Heart right ventricle (tissue), 16 donors: ENCODE data around the gene PSTPIP2. TPM values are rescaled to one million over a fixed set of nuclear protein-coding genes. Genes with fewer than 3 reads are reported as not detected.
A peak's percentile ranks its signal among the peaks of the same experiment; 100 is the strongest.

ENCODE experiments used
- ATAC-seq, 8 donors: fragments of 200-7000 bp; cut with Tn5 transposase; one replicate each; pipeline ENCODE4 v1.9.1; 2020; ENCODE audit warnings: mild to moderate bottlenecking in 8 of 8, moderate library complexity in 8 of 8, moderate number of reproducible peaks in 1 of 8
- DNase-seq, 2 donors: peaks; one replicate each; pipeline ENCODE4 v3.0.0-alpha.2; 2020
- H3K27ac ChIP-seq, 10 donors: fragments of 200-600 bp; sonication (generic) in 2 of 10; one replicate each; pipeline versions ENCODE4 v1.5.0 to v1.8.0; 2020 to 2022; ENCODE audit warnings: mild to moderate bottlenecking in 3 of 10
- H3K27me3 ChIP-seq, 7 donors: fragments of 200-600 bp; one replicate each; pipeline ENCODE4 v1.8.0; 2021 to 2022; ENCODE audit warnings: mild to moderate bottlenecking in 2 of 7
- H3K36me3 ChIP-seq, 9 donors: fragments of 200-600 bp; sonication (generic) in 1 of 9; one replicate each; pipeline versions ENCODE4 v1.5.0 to v1.8.0; 2020 to 2022; ENCODE audit warnings: mild to moderate bottlenecking in 2 of 9
- H3K4me1 ChIP-seq, 9 donors: fragments of 200-600 bp; sonication (generic) in 1 of 9; one replicate each; pipeline versions ENCODE4 v1.5.0 to v1.8.0; 2020 to 2022; ENCODE audit warnings: mild to moderate bottlenecking in 4 of 9
- H3K4me3 ChIP-seq, 10 donors: fragments of 200-600 bp; sonication (generic) in 2 of 10; one replicate each; pipeline versions ENCODE4 v1.5.0 to v1.8.0; 2020 to 2022; ENCODE audit warnings: mild to moderate bottlenecking in 7 of 10, moderate library complexity in 2 of 10
- H3K9me3 ChIP-seq, 11 donors: fragments of 200-600 bp in 10 of 11; sonication (generic) in 2 of 11; one replicate each; pipeline versions ENCODE4 v1.5.0 to v1.8.0; 2013 to 2022; ENCODE audit warnings: mild to moderate bottlenecking in 2 of 11, control low read depth in 1 of 11, moderate library complexity in 1 of 11
- WGBS, 2 donors: extraction: QIAGEN DNeasy Blood & Tissue Kit; methylation state at CpG; one replicate each; pipeline ENCODE4 v1.1.7; 2013; ENCODE audit warnings: inconsistent platforms in 1 of 2; 5-methylcytosine and 5-hydroxymethylcytosine counted together
- intact Hi-C, 10 donors: fragments of 100-400 bp; cut with DNase I; formaldehyde crosslinking; loops; one replicate each; pipeline versions ENCODE4 v1.11.1 to v1.14.2; 2022
- polyA plus RNA-seq, 2 donors: library from polyadenylated mRNA; stranded (reverse); fragments of 200-250 nt; gene quantifications; one replicate each; pipeline ENCODE4 v1.2.3, GENCODE V29; 2013
- total RNA-seq, 10 donors: library from RNA; stranded (reverse); fragmentation: NEBNext Ultra II Directional in 3 of 10; extraction: Animal tissue kit (Norgen Biotek cat#: 25700) in 3 of 10; gene quantifications; one replicate each; pipeline versions ENCODE4 v1.2.1 to v1.2.4, GENCODE V29; 2021 to 2023
- TF ChIP-seq, protein P1 (sequence below), 9 donors: fragments of 200-600 bp; sonication (generic) in 2 of 9; IDR thresholded peaks; one replicate each; pipeline versions ENCODE4 v1.5.0 to v1.8.0; 2021 to 2022; ENCODE audit warnings: antibody characterized with exemption in 9 of 9, mild to moderate bottlenecking in 5 of 9, moderate library complexity in 1 of 9
- donor health status: Arrhythmogenic right ventricular cardiomyopathy.
- donor health status: ischemic (EF 13 %, LVEDD 7.1; RV severe dilation, severe dysfunction).
- donor health status: healthy with polysubstance abuse.
- donor health status: DM: no; HTN: yes; CAD: no.
- donor health status: DM: no; HTN: no; CAD: no.
- donor health status: ischemic (EF 25% LVEDD 6.9; RV normal size, moderate dysfunction).
- donor health status: ischemic (EF 25% LVEDD 5.7; RV mildly dilated, moderate dysfunction).
- donor health status: healthy.
- donor health status: DM: yes; HTN: yes; CAD: no.
- donor health status: Ischemic cardiomyopathy.
- donor health status: ischemic (EF 35%, LVEDD 5.7; RV mildly dilated, moderate dysfunction).
- donor health status: nonischemic (EF 11% LVEDD 7.7; RV severe dilation, severe dysfunction).
- donor health status: DM: yes; HTN: yes; CAD: no.
- donor health status: PGD.
- donor health status: ischemic (EF 29% LVEDD 5.4; RV normal size, mild dysfunction).
- donor health status: nonischemic (EF 23%, LVEDD 6.1; RV moderate dilation, normal function).

PSTPIP2 gene
- total and polyA plus RNA-seq, 12 donors = 0.49 to 6.7 (median 2.2) TPM

DNA sequence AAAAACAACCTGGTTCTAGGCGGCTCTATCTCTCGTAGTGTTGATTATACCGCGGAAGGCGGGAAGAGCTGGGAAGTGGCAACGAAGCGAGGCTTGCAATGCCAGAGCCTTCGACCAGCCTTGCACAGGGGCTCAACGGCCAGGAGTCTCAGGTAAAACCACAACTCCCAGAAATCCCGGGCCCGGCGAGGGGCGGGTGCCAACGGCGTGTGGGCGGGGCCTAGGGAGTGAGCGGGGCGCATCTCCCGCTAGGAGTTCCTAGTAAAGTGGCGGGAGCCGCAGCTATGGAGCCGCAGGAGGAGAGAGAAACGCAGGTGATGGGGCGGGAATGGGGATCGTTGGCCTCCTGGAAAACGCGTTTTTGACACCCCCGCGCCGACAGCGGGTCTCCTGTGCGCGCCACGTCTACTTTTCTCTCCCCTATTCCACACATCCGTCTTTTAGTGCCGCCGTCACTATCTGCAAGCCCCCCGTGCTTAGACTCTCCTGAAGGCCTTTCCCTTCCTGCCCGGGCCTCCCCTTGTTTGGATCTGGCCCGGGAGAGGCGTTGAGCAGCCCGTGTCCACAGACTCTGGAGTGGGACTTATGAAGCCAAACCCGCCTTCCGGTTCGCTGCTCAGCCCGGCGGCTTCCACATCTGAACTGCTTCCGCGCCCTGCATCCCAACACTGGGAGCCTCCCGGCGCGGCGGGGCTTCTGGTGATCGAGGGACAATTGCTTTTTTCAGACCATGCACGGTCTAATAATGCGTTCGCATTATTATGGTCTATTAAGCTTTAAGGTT lies 32.3 kb upstream of the PSTPIP2 start, which contains the start of gene HAUS1:
Gene HAUS1, plus strand, starts transcription at position 258 of the 784 bp plus-strand sequence. Its CDS starts 27 bp downstream, at position 285.
- no peaks in the 10 kb centered on the region for H3K27me3 ChIP-seq
- peaks cover 0 to 37% (median 0%) of the 10 kb centered on the region in 9 donors for H3K36me3 ChIP-seq
- no peaks in the 10 kb centered on the region for H3K9me3 ChIP-seq
- ATAC-seq (peak; percentile 91 to 99 (median 98)), DNase-seq (peak; percentile 93 to 94)
- intact Hi-C loops = no loop called here
- peak within 1 kb of the TSS; percentile 60 to 92 (median 80) for H3K4me3 ChIP-seq
- peak within 1 kb of the TSS; percentile 26 to 92 (median 84) for H3K27ac ChIP-seq
- TF ChIP-seq, protein P1, sequence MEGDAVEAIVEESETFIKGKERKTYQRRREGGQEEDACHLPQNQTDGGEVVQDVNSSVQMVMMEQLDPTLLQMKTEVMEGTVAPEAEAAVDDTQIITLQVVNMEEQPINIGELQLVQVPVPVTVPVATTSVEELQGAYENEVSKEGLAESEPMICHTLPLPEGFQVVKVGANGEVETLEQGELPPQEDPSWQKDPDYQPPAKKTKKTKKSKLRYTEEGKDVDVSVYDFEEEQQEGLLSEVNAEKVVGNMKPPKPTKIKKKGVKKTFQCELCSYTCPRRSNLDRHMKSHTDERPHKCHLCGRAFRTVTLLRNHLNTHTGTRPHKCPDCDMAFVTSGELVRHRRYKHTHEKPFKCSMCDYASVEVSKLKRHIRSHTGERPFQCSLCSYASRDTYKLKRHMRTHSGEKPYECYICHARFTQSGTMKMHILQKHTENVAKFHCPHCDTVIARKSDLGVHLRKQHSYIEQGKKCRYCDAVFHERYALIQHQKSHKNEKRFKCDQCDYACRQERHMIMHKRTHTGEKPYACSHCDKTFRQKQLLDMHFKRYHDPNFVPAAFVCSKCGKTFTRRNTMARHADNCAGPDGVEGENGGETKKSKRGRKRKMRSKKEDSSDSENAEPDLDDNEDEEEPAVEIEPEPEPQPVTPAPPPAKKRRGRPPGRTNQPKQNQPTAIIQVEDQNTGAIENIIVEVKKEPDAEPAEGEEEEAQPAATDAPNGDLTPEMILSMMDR (IDR thresholded peaks at IDR 0.05) = no peak
- WGBS, 2 donors = 0% methylated on average over 53 to 57 of the region's 57 CpGs
- H3K4me1 ChIP-seq = peaks cover 0 to 20% (median 7%) of the 10 kb centered on the region in 9 donors

DNA sequence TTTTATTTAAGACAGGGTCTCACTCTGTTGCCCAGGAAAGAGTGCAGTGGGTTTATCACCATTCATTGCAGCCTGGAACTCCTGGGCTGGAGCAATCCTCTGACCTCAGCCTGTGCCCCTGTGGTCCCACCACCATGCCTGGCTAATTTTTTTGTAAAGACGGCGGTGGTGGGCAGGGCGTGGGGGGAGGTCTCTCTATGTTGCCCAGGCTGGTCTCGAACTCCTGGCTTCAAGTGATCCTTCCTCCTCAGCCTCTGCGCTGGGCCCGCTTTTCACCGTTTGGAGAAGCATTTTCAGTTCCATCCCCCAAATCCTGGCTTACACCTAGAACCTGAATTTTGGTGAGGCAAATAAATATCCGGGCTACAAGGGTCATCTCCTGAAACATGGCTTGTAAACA lies 27.4 kb upstream of the PSTPIP2 start:
- ATAC-seq = no peak
- Histone ChIP-seq H3K4me1 (peaks cover 0 to 43% (median 34%) of the 10 kb centered on the region in 9 donors), H3K27ac (no peak overlapping the region), H3K36me3 (peaks cover 0 to 18% (median 1%) of the 10 kb centered on the region in 9 donors), H3K9me3 (no peaks in the 10 kb centered on the region), H3K4me3 (no peak overlapping the region), H3K27me3 (no peaks in the 10 kb centered on the region)
- TF ChIP-seq, protein P1 (IDR thresholded peaks at IDR 0.05) = no peak
- DNase-seq = no peak
- intact Hi-C loops = no loop called here
- WGBS, 2 donors = 97% methylated on average over 8 of the region's 8 CpGs

DNA sequence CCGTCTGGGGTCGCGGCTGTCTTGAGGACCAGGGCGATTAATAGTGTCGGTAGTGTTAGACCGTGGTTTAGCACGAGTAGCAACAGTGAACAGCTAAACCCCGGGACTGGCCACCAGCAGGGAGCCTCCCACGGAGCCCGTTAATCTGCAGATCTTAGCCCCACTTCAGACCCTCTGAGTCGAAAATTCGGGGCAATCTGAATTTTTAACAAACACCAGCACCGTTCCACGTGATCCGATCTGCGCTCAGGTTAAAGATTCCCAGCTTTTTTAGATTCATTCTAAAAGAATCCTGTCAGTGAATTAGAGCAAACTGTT lies 26.5 kb upstream of the PSTPIP2 start:
- WGBS, 2 donors = 10 to 12% methylated on average over 16 of the region's 16 CpGs
- Histone ChIP-seq H3K9me3 (no peaks in the 10 kb centered on the region), H3K4me3 (peak overlapping the region; percentile 72 to 100 (median 86)), H3K27me3 (no peaks in the 10 kb centered on the region), H3K4me1 (peaks cover 0 to 47% (median 38%) of the 10 kb centered on the region in 9 donors), H3K27ac (peak overlapping the region; percentile 87 to 98 (median 95)), H3K36me3 (peaks cover 0 to 27% (median 9%) of the 10 kb centered on the region in 9 donors)
- DNase-seq (no peak), ATAC-seq (no peak)
- TF ChIP-seq, protein P1 (IDR thresholded peaks at IDR 0.05) = no peak
- intact Hi-C loops = no loop called here

DNA sequence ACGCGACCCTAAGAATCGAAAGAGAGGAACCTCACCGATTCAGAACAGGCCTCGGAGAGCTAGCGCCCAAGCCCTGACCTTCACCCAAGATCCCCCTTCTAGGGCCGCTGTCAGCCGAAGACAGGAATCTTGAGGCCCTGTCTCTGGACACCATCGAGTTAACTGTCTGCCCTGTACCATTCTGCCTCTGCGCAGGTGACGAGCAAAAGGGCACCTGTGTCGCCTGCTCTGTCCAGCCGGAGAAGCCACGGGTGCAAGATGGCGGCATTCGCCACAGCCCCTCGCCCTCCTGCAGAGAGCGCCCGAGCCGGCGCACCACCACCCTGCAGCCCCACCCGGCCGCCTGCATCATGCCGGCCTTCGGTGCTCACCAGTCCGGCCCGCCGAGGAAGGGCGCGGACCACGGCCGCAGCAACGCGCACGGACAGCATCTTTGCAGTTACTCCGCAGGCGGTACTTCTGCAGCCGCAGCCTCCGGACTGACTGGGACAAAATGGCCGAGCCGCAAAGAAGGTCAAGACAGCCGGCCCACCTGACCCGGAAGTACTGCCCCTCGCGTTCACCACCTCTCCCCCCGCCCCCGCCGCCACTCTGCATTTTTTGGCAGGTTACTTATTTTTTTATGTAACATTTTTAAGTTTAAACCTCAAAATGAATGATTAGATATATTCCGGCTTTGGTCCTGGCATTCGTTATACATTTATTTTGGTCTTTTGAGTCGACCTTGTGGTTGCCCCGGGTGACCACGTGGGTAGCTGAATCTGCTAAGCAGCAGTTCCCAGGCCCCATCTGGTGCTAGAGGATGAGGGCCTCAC lies 25.9 kb upstream of the PSTPIP2 start, which contains the start of gene ATP5F1A:
Gene ATP5F1A, minus strand, starts transcription at position 496 of the 815 bp plus-strand sequence. Its CDS starts 65 bp downstream, at position 431.
- Histone ChIP-seq H3K4me3 (peak within 1 kb of the TSS; percentile 72 to 100 (median 86)), H3K27ac (peak within 1 kb of the TSS; percentile 87 to 98 (median 95)), H3K4me1 (peaks cover 0 to 51% (median 44%) of the 10 kb centered on the region in 9 donors), H3K9me3 (no peaks in the 10 kb centered on the region), H3K27me3 (no peaks in the 10 kb centered on the region), H3K36me3 (peaks cover 0 to 32% (median 15%) of the 10 kb centered on the region in 9 donors)
- intact Hi-C loops = no loop called here
- TF ChIP-seq, protein P1 (IDR thresholded peaks at IDR 0.05) = peak in 3 of 9 donors; percentile 9 to 20 (median 11)
- whole genome bisulfite sequencing, 2 donors = 0 to 1% methylated on average over 53 of the region's 53 CpGs
- ATAC-seq (peak; percentile 90 to 95 (median 92)), DNase-seq (peak; percentile 83 to 95)
